Ascending aorta (tissue), 2 donors: Measurements from ENCODE around the gene MGAT3. TPM values are rescaled to one million over a fixed set of nuclear protein-coding genes. Genes with fewer than 3 reads are reported as not detected.

Experiments
- DNase-seq, 2 donors: peaks; one replicate each; pipeline ENCODE4 v3.0.0-alpha.2; 2019; ENCODE audit warnings: low spot score in 2 of 2
- H3K27ac ChIP-seq, 2 donors: fragments of 200-600 bp; sonication (generic); one replicate each; pipeline ENCODE4 v1.5.1; 2016 to 2017; ENCODE audit warnings: mild to moderate bottlenecking in 1 of 2
- H3K27me3 ChIP-seq: fragments of 200-600 bp; sonication (generic); one replicate; pipeline ENCODE4 v1.5.1; 2017
- H3K36me3 ChIP-seq, 2 donors: fragments of 200-600 bp; sonication (generic); one replicate each; pipeline ENCODE4 v1.5.1; 2016
- H3K4me1 ChIP-seq, 2 donors: fragments of 200-600 bp; sonication (generic); one replicate each; pipeline ENCODE4 v1.5.1; 2016 to 2017; ENCODE audit warnings: mild to moderate bottlenecking in 1 of 2
- H3K4me3 ChIP-seq, 2 donors: fragments of 200-600 bp; sonication (generic); one replicate each; pipeline ENCODE4 v1.5.1; 2016 to 2017; ENCODE audit warnings: mild to moderate bottlenecking in 1 of 2
- H3K9me3 ChIP-seq, 2 donors: fragments of 200-600 bp; sonication (generic); one replicate each; pipeline ENCODE4 v1.5.1; 2016
- CTCF ChIP-seq, 3 experiments: fragments of 200-600 bp in 2 of 3; fragments of 450-650 bp in 1 of 3; sonication (generic) in 2 of 3; IDR thresholded peaks; one replicate each; pipeline ENCODE4 v1.5.1; 2016 to 2019; ENCODE audit warnings: antibody characterized with exemption in 3 of 3, mild to moderate bottlenecking in 1 of 3, moderate library complexity in 1 of 3
- intact Hi-C: fragments of 100-400 bp; cut with DNase I; formaldehyde crosslinking; loops from one replicate; pipeline ENCODE4 v1.15.1; 2023
- total RNA-seq: library from RNA; depleted of rRNA; stranded (reverse); fragments of >200 nt; gene quantifications from one replicate; pipeline ENCODE4 v1.1.0, GENCODE V29; 2016

Gene MGAT3
- total RNA-seq, 1 donor from 2014 or later: 9.8 TPM

GRCh38 chr22:39472570-39473556 lies 16.1 kb downstream of the MGAT3 start:
- H3K27ac ChIP-seq: no peak overlapping the region
- no peak overlapping the region for H3K4me3 ChIP-seq
- H3K27me3 ChIP-seq: no peaks in the 10 kb centered on the region
- no peak for TF ChIP-seq CTCF (IDR thresholded peaks at IDR 0.05)
- intact Hi-C loops: no loop called here
- no peaks in the 10 kb centered on the region for H3K9me3 ChIP-seq
- no peaks in the 10 kb centered on the region for H3K36me3 ChIP-seq
- H3K4me1 ChIP-seq: no peaks in the 10 kb centered on the region
- DNase-seq: no peak

- Histone ChIP-seq H3K27me3 (no peaks in the 10 kb centered on the region), H3K9me3 (no peaks in the 10 kb centered on the region), H3K36me3 (no peaks in the 10 kb centered on the region), H3K27ac (no peak overlapping the region), H3K4me1 (no peaks in the 10 kb centered on the region), H3K4me3 (no peak overlapping the region)
- intact Hi-C loops: no loop called here
- TF ChIP-seq CTCF (IDR thresholded peaks at IDR 0.05): no peak
- DNase-seq: no peak
Measured at GRCh38 chr22:39473851-39474250, 17.0 kb downstream of the MGAT3 start.

GRCh38 chr22:39474351-39475111 lies 17.7 kb downstream of the MGAT3 start:
- H3K4me3 ChIP-seq: no peak overlapping the region
- no peaks in the 10 kb centered on the region for H3K27me3 ChIP-seq
- H3K36me3 ChIP-seq: no peaks in the 10 kb centered on the region
- no peaks in the 10 kb centered on the region for H3K9me3 ChIP-seq
- no peak overlapping the region for H3K27ac ChIP-seq
- no peak for DNase-seq
- H3K4me1 ChIP-seq: no peaks in the 10 kb centered on the region
- TF ChIP-seq CTCF (IDR thresholded peaks at IDR 0.05): no peak
- intact Hi-C loops: no loop called here

GRCh38 chr22:39475337-39475736 lies 18.5 kb downstream of the MGAT3 start:
- no peak overlapping the region for H3K4me3 ChIP-seq

GRCh38 chr22:39475902-39476301 lies 19.1 kb downstream of the MGAT3 start:
- Histone ChIP-seq H3K9me3 (no peaks in the 10 kb centered on the region), H3K4me3 (no peak overlapping the region), H3K27ac (no peak overlapping the region), H3K27me3 (no peaks in the 10 kb centered on the region), H3K36me3 (no peaks in the 10 kb centered on the region), H3K4me1 (no peaks in the 10 kb centered on the region)
- no peak for DNase-seq
- TF ChIP-seq CTCF (IDR thresholded peaks at IDR 0.05): no peak
- intact Hi-C loops: no loop called here

More at GRCh38 chr22:39475337-39475736, 18.5 kb downstream of the MGAT3 start:
- intact Hi-C loops: no loop called here
- H3K36me3 ChIP-seq: no peaks in the 10 kb centered on the region
- DNase-seq: no peak
- H3K27me3 ChIP-seq: no peaks in the 10 kb centered on the region
- TF ChIP-seq CTCF (IDR thresholded peaks at IDR 0.05): no peak
- H3K9me3 ChIP-seq: no peaks in the 10 kb centered on the region
- no peaks in the 10 kb centered on the region for H3K4me1 ChIP-seq
- no peak overlapping the region for H3K27ac ChIP-seq
